Endothelial cell of hepatic sinusoid (primary cell): ENCODE measurements around the gene SEMA3E.
"Not testable (repeated sequence)": the region's sequence is repeated elsewhere in the genome, so short reads cannot be mapped to it uniquely, and the experiment has no call there.

Source experiments
- in situ Hi-C: cut with HindIII; loops from 2 replicates; pipeline ENCODE4 v1.10.0; 2017; ENCODE audit warnings: low sequenced_read_pairs

SEMA3E gene

DNA sequence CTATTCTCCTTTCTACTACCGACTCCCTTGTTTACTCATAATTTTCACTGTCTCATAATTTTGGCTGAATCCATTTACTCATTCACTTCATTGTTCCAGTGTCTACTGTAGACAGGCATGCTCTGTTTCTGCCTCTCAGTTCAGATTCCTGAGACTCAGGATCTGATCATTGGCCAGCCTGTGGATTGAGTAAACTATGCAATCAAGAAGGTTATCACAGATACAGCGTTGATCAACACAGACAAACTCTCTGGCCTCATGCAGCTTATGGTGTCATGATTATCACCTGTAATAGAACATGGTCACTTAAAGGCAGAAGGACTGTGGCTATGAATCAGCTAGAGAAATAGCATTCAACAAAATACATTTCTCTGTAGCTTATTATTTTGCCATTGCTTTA, 86.0 kb downstream of the SEMA3E start:
- in situ Hi-C loops: no loop called here

DNA sequence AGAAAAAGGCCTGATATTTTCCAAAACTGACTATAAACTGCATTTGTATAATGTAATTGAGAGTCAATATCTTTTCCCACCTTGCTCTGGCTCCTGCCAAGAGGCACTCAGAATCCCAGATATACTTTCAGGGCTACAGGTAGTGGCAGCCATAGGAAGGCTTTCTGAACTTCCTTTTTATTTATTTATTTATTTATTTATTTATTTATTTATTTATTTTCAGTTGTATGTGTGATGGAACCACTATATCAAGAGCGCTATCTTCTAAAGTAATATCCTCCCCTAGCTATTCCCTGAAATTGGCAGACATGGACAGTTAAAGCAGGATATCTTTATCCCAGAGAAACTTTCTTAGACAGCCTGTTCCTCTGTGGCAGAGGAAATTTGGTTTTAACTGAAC, 86.7 kb downstream of the SEMA3E start:
- in situ Hi-C loops: no loop called here

DNA sequence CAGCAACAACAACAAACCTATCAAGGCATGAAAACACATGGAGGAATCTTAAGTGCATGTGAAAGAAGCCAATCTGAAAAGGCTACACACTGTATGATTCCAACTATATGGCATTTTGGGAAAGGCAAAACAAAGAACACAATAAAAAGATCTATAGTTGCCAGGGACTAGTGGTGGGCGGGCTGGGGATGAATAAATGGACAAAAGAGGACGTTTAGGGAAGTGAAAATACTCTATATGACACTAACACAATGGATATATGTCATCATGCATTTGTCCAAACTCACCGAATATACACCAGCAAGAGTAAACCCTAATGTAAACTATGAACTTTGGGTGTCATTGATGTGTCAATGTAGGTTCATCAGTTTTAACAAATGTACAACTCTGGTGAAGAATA, 89.1 kb downstream of the SEMA3E start:
- in situ Hi-C loops: no loop called here

DNA sequence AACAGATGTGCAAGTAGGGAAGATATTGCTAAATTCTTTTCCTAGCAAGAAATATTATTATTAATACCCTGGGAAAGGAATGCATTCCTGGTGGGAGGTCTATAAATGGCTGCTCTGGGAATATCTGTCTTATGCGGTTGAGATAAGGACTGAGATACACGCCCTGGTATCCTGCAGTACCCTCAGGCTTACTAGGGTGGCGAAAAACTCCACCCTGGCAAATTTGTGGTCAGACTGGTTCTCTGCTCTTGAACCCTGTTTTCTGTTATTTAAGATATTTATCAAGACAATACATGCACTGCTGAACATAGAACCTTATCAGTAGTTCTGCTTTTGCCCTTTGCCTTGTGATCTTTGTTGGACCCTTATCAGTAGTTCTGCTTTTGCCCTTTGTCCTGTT, 96.4 kb downstream of the SEMA3E start:
- in situ Hi-C loops: not testable (repeated sequence)

DNA sequence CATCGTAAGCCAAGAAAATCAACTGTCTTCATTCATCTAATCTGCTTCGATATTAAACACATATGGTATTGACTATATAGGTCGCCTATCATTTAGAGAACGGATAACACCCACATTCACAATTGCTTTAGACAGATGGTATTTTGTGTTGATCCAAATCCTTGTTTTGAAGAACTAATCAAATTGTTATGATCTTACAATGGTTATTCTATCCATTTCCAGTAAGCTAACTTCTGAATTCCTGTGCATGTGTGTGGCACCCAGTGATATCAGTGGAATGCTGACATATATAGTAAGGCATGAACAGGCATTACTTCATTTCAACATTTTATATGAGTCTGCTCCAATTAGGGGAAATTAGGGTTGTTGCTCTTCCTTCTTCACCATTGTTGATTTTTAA, 98.8 kb downstream of the SEMA3E start:
- in situ Hi-C loops: no loop called here

DNA sequence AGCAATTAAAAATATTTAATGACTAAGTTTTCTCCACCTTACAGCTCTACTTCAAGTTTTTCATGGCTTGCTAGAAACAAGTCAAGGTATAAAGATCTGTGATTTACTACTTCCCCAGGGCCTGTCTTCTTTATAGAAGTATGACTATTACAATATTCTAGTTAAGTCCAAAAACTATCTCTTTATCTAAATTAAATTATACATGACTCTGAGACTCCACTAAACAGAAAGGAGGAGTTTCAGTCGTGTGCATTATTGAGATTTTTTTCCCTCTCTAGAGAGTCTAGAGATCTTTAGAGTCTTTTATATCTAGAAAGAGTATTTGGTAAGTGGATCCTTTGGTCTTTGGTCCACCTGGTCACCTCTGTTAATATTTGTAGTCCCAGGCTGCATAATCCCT, 100.7 kb downstream of the SEMA3E start:
- in situ Hi-C loops: no loop called here

DNA sequence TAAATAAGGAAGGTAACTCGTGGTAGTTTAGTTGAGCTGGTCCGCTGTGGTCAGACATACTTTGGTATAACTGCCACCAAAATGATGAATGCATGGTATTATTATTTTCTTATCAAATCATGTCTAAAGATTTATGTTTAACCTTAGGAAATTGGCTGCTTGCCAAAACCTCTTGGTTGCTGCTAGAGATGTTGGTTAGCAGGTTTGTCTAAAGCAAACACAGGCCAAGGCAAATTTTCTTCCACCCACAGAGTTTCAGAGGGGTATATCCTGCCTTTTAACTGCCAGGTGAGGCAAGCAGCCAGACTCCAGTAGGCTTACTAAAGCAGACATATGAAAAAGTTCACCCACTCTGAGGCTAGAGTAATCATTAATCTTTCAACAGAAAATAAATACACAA, 101.4 kb downstream of the SEMA3E start:
- in situ Hi-C loops: no loop called here

DNA sequence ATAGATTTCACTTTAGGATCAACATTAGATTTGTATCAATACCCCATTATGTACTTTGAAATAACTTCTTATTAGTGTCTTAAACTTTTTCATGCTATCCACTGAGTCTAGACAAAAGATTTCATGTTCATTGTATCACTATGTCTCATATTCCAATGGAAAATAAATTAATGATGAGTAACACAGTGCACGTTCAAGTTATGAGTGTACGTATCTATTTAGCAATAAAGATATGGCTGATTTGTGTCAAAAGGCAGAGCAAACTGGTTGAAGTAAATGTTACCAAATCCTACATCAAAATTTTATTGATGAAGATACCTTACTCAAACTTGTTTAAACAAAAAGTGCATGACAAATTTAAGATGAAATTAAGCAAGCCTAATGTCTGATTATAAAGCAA, 102.4 kb downstream of the SEMA3E start:
- in situ Hi-C loops: no loop called here

DNA sequence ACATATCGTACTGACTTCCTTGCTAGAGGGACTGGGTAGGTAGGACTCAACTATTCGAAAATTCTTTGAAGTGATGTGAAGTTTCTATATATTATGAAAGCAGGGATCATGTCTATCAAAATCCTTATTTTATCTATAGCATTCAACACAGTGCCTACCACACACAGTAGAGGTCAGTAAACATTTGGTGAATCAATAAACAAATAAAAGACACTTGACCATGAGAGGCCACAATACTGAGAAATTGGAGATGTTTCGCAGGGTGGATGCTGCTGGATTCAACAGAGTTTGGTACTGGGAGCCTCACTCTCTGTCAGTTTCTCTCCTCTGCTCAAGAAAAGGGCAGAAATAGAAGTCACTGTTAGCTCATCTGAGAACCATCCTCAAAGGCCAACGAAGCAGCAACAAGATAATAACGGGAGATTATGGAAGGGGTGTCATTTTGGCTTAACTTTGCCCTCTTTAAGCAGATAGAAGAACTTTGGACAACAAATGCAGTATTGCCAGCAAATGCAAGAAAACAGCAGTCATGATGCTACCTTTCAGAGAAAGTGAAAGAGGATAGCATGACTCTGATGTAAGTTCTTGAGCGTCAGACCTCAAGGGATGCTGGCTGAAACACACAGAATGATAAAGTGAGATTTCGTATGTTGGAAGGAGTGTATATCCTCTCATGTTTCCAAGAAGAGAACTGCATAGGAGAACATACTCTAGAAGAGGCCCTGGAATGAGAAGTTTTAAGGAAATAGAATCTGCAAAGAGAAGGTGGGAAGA, 107.6 kb downstream of the SEMA3E start:
- in situ Hi-C loops: no loop called here

DNA sequence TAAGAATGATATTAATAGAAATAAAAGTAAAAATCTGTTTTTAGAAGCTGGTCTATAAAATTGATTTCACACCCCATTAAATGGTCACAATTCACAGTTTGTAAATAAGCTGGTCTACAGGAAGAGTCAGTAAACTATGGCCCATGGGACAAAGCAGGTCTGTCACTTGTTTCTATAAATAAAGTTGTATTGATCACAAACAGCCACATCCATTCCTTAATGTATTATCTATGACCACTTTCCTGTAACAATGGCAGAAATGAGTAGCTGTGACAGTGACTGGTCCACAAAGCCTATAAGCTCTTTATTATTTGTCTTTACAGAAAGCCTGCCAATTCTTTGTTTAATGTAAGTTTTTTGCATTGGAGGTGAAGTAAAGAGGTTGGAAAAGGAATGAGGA, 114.5 kb downstream of the SEMA3E start:
- in situ Hi-C loops: no loop called here

DNA sequence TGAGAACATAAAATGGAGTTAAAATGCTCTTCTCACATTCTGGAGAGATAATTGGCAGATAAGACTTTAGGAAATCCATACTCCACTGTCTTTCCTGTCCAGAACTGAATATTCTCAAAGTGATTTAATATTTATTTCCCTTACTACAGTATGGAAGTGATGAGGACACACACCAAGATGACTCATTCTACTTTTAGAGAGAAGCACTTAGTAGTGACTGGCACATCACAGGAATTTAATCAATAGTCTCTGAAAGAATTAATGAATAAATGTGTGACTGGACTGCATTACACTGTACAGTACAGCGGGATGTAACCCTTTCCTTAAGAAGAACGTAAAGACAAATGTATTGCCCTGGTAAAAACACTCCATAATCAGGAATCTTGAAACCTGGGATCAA, 116.7 kb downstream of the SEMA3E start:
- in situ Hi-C loops: no loop called here

DNA sequence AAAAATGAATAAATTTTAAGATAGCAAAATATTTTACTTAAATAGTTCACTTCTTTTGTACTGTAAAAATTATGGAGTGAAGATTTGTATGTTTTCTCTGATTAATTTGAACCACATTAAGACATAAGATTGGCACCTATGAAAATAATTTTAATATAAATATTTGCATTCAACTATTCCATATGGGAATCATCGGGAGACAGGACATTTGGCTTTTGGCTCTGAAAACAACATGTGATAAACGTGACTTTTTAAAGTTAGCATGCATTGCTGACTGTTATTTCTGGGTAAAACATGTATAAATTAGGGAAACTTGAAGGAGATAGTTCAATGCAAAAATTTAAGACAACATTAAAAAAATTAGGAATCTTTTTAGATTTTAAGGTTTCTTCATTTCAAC, 117.2 kb downstream of the SEMA3E start:
- in situ Hi-C loops: no loop called here

DNA sequence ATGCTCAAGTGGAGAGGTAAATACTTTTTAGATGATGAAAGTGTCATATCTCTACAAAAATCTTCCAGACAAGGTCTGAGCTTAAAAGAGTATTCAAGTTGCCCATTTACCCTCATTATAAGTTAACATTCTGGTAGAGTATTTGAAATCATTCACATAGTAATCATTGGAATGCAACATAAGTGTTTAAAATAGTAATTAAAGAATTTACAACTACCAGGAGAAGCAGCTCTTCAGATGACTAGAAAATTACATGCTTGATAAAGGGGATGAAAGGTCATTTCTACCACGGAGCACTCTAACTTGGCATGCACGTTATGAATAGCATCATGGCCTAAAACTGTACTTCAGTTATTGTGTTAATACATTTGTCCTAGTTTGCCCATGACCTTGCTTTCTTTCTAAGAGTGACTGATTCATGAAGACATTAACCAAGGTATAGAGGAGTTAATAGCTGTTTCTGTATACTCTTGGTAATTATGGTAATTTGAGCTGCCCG, 120.0 kb downstream of the SEMA3E start:
- in situ Hi-C loops: no loop called here

DNA sequence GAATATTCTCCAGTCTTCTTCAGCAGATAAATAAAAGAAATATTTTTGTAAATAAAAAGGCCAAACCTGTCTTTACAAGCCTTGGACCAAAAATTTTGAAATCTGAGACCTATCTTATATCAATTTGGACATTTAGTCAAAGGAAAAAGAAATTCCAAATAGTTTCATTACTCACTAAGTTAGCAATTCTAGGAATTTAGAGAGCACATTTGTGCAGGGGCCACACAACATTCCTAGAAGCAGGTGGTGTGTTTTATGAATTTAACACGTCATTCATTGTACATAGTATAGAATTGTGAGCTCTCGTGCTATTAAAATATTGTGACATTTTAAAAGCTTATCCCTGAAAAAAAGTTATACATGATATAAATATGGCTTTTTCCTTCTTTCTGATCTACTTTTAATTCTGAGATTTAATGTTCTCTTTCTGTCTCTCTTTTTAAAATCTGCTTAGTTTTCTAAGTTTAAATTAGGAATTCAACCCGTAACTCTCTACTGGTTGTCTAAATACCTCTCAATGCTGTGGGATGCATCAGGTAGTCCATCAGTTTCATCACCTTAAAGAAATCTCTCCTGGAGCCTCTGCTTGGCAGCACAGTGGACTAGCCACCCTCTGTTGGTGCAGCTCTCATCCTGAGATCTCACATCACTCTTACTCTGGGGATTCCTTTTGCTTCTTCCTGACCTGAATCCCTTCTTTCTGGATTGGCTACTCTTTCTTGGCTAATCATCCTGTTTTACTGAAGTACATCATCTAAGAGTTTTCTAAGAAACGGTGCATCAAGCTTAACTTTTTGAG, 124.5 kb downstream of the SEMA3E start:
- in situ Hi-C loops: no loop called here

DNA sequence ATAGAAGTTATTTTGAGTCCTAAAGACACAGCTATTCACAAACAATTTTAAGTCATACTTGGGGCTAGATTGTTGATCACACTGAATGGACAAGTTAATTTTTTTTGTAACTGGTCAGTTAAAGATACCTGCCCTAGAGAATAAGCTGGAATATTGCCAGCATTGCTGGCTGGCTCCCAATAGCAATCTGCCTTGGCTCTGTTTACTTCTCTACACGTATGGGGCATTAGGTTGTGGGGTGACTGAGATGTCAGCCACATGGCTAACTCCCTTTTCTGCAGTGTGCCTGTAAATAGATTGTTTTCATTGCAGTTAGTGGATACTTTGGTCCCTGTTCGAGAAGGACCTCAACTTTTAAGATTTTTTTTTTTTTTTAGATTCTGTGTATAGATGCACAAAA, 128.2 kb downstream of the SEMA3E start:
- in situ Hi-C loops: no loop called here

DNA sequence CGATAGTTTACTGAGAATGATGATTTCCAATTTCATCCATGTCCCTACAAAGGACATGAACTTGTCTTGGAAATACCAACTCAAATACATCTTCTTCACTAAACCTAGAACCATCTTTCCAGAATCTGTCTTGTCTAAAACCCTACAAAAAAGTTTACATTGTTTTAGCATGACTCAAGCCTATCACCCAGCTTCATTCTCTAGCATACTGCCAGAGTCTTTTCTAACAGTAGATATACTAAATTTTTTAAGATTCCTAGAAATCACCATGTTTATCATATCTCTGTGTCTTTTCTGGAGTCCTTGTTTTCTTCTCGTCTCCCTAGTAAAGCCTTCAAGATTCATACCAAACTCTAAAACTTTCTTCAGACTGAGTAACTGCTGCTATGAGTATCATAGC, 129.7 kb downstream of the SEMA3E start:
- in situ Hi-C loops: no loop called here

DNA sequence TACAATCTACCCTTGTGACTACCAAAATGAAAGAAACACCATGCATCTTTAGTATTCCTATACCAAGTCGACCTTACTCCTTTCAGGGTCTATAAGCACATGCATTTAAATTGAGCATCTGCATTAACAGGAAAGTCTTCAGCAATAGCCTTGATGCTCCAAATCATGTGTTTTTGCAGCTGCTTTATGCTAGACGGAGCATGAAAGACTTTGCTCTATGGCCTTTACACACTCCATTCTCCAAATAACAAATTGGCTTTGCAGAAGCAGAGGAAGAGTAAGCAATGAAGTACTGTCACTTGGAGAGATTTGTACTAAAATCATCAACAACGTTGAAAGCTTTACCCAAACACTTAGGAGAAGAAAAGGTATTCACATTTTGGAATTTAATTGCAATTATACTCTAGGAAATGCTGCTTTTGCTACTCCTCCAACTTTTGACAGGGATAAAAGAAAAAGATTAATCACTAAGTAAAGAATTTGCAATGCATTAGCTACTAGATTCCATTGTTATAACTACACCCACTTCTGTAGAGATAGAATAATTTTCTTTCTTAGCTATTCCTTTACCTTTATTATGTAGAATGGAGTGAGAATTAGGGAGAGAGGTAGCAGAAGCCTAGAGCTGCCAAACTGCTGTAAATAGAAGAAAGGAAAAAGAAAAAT, 131.8 kb downstream of the SEMA3E start:
- in situ Hi-C loops: no loop called here

DNA sequence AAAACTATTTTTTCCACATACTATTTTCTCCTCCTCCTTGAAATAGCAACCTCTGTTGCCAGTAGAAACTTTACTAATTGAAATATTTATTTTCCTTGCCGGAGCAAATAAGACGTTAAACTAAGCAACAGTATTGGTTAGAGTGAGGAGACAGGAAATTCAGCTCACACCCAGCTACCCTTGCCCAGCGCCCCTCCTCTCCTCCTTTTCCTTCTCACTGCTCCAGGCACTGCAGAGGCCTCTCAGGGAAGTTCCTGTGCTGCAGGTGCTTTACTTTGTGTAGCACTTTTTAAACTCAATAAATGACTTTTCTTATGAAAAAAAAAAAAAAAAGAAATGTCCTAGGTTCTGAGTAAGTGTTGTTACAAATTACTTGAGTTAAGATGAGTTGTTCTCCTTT, 134.0 kb downstream of the SEMA3E start:
- in situ Hi-C loops: no loop called here

DNA sequence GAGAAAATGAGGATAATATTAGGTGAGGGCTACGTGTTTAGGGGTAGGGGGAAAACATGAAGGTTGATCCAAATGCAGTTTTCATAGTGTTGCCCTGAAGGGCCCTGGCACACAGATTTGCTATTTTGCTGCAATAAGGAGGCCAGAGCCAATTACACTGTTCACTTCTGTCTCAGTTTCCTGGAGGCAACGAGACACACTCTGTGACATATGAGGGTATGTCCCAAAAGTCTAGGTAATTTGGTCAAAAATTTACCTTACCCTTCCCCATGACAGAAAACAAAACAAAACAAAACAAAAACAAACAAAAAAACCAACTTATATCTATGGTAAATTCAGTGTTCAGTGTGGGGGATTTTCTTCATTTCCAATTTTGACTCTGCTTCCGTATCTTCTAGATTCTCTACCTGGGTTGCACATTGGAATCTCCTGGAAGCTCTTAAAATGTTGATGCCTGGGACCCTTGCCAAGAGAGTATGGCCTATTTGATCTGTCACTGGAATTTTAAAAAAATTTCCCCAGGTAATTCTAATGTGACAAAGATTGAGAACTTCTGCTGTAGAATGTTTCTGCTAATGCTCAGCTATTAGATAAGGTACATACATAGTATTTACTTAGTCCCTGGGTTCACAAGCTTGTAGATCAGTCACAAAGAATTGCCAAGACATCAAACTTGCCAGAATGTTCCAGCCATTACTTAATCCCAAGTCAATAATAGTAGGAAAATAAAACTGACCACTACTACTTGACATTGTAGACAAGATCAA, 139.5 kb downstream of the SEMA3E start:
- in situ Hi-C loops: no loop called here

DNA sequence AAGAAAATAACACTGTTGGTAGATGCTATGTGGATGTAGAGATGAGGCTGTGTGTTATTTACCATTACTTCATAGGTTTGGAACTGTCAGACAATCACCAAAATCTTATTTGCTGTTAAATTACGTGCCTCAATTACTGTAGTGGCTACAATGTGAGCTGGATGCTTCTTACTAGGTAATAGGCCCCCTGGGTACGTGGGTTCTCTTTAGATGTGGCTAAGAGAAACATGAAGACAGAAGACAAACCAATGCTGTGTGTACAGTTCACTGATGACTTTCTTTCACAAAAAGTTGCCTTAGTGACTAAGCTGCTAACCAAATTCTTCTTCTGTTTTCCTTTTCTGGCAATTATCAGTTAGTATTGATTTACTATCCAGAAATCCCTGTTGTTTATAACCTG, 144.6 kb downstream of the SEMA3E start:
- in situ Hi-C loops: no loop called here

DNA sequence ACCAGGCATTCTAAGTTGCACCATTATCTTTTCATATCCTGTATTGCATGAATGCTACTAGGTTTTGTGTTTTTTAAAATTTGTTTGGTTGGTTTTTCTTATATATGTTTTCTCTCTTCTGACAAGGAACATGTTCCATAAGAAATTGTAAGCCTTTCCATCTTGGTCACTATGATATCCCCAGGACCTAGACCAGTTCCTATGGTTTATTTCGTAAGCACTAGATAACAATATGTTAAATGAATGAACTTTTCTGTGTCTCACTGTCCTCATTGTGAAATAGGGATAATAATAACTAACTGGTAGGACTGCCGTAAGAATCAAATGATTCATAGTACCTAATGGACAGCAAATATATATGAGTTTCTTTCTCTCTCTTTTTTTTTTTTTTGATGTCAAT, 146.3 kb downstream of the SEMA3E start:
- in situ Hi-C loops: no loop called here
